ENCODE data around the gene PPFIBP1.
"Not testable (repeated sequence)": the region's sequence is repeated elsewhere in the genome, so short reads cannot be mapped to it uniquely, and the experiment has no call there.

PPFIBP1 gene

DNA sequence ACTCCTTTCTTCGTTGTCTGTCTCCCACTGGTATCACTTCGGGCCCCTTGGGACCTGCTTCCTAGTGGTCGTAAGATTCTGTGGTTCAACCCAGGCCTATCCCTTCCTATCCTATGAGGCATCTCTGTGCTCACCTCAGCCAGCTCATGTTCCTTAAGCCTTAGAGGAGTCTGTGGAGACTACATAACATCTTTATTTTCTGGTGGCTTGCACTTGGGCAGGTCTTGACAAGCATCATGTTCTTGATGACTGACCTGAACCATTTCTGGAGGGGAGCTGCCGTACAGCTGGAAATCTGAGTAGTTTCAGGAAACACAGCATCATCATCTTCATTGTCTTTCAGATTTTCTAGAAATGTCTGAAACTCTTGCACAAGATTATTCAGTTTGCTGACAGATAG is 69.3 kb downstream of the PPFIBP1 start:
- Histone ChIP-seq H3K4me3 (ENCODE audit: low read length) (no peak overlapping the region), H3K27ac (ENCODE audit: low read length) (no peak overlapping the region), H3K4me1 (ENCODE audit: control insufficient read depth, insufficient read depth, low read length) (no peaks in the 10 kb centered on the region), H3K9me3 (ENCODE audit: control insufficient read depth, insufficient read depth, low read length) (no peaks in the 10 kb centered on the region), H3K27me3 (ENCODE audit: control insufficient read depth, insufficient read depth, low read length) (no peaks in the 10 kb centered on the region), H3K36me3 (ENCODE audit: control insufficient read depth, insufficient read depth, low read length) (no peaks in the 10 kb centered on the region)
- no CpG with 5 or more reads among the region's 4 CpGs for WGBS (ENCODE audit: insufficient coverage, insufficient read length)
- no peak for DNase-seq (ENCODE audit: low read depth, low spot score)

DNA sequence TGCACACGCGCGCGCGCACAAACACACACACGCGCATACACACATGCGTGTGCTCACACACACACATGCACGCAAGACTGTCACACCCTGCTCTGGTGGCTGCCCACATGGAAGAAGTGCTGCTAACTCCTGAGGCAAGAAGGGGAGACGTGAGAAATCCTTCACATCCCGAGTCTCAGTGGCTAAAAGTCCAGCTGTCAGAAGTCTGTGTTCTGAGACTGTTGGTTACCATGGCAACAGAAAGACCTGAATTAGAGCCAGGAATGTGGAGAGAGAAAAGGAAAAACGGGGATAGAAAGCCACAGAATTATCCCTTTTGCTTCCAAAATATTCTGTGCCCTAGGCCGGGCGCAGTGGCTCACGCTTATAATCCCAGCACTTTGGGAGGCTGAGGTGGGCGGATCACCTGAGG is 71.2 kb downstream of the PPFIBP1 start:
- Histone ChIP-seq H3K27me3 (ENCODE audit: control insufficient read depth, insufficient read depth, low read length) (no peaks in the 10 kb centered on the region), H3K4me1 (ENCODE audit: control insufficient read depth, insufficient read depth, low read length) (no peaks in the 10 kb centered on the region), H3K27ac (ENCODE audit: low read length) (no peak overlapping the region), H3K36me3 (ENCODE audit: control insufficient read depth, insufficient read depth, low read length) (no peaks in the 10 kb centered on the region), H3K9me3 (ENCODE audit: control insufficient read depth, insufficient read depth, low read length) (no peaks in the 10 kb centered on the region), H3K4me3 (ENCODE audit: low read length) (no peak overlapping the region)
- DNase-seq (ENCODE audit: low read depth, low spot score), result no peak
- WGBS (ENCODE audit: insufficient coverage, insufficient read length), result no CpG with 5 or more reads among the region's 16 CpGs

DNA sequence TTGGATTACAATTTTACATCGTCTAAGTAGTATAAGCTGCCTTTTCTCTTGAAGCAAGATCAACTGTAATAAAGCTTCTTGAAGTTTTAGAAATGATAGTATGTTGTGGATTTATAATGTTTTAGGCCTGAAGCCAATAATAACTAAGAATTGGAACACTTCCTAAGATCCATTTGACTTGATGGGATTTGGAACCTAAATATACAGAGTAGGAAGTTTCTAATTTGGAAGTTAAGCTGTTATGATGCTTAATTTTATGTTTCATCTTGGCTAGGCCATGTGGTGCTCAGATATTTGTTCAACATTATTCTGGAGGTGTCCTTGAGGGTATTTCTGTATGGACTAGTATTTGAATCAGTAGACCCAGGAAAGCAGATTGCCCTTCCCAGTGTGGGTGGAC is 74.9 kb downstream of the PPFIBP1 start:
- not testable (repeated sequence) for H3K4me3 ChIP-seq (ENCODE audit: low read length); H3K4me1 ChIP-seq (ENCODE audit: control insufficient read depth, insufficient read depth, low read length); H3K9me3 ChIP-seq (ENCODE audit: control insufficient read depth, insufficient read depth, low read length); H3K27me3 ChIP-seq (ENCODE audit: control insufficient read depth, insufficient read depth, low read length); H3K36me3 ChIP-seq (ENCODE audit: control insufficient read depth, insufficient read depth, low read length); H3K27ac ChIP-seq (ENCODE audit: low read length); DNase-seq (ENCODE audit: low read depth, low spot score)
- no CpG with 5 or more reads among the region's 1 CpG for WGBS (ENCODE audit: insufficient coverage, insufficient read length)

GRCh38 chr12:27601056-27601828 is 77.2 kb downstream of the PPFIBP1 start:
- not testable (repeated sequence) for H3K4me1 ChIP-seq (ENCODE audit: control insufficient read depth, insufficient read depth, low read length); H3K27ac ChIP-seq (ENCODE audit: low read length); H3K36me3 ChIP-seq (ENCODE audit: control insufficient read depth, insufficient read depth, low read length); DNase-seq (ENCODE audit: low read depth, low spot score); H3K4me3 ChIP-seq (ENCODE audit: low read length); H3K9me3 ChIP-seq (ENCODE audit: control insufficient read depth, insufficient read depth, low read length); H3K27me3 ChIP-seq (ENCODE audit: control insufficient read depth, insufficient read depth, low read length)
- WGBS (ENCODE audit: insufficient coverage, insufficient read length), result no CpG with 5 or more reads among the region's 5 CpGs

DNA sequence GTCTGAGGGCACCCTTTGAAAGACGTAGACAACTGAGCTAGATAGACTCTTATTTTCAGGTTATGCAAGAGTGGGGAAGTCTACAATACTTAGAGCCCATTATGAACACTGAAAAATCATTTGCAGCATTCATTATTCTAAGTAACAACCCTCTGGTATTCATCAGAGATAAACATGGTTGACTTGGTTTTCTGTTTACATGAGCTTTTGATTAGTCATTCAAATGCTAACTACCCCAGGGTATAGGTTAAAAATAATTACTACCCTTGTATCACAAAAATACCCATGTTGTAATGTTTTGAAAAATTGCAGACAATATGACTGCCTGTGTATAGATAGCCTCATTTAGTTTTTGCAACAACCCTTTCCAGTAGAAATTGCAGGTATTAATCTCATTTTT is 78.5 kb downstream of the PPFIBP1 start:
- H3K9me3 ChIP-seq (ENCODE audit: control insufficient read depth, insufficient read depth, low read length), result no peaks in the 10 kb centered on the region
- H3K27me3 ChIP-seq (ENCODE audit: control insufficient read depth, insufficient read depth, low read length), result no peaks in the 10 kb centered on the region
- no peak overlapping the region for H3K27ac ChIP-seq (ENCODE audit: low read length)
- DNase-seq (ENCODE audit: low read depth, low spot score), result no peak
- no CpG with 5 or more reads among the region's 1 CpG for WGBS (ENCODE audit: insufficient coverage, insufficient read length)
- H3K4me3 ChIP-seq (ENCODE audit: low read length), result no peak overlapping the region
- no peaks in the 10 kb centered on the region for H3K36me3 ChIP-seq (ENCODE audit: control insufficient read depth, insufficient read depth, low read length)
- no peaks in the 10 kb centered on the region for H3K4me1 ChIP-seq (ENCODE audit: control insufficient read depth, insufficient read depth, low read length)

GRCh38 chr12:27604431-27604830 is 80.4 kb downstream of the PPFIBP1 start:
- no CpG with 5 or more reads among the region's 3 CpGs for WGBS (ENCODE audit: insufficient coverage, insufficient read length)
- no peak for DNase-seq (ENCODE audit: low read depth, low spot score)
- Histone ChIP-seq H3K27ac (ENCODE audit: low read length) (no peak overlapping the region), H3K4me1 (ENCODE audit: control insufficient read depth, insufficient read depth, low read length) (no peaks in the 10 kb centered on the region), H3K9me3 (ENCODE audit: control insufficient read depth, insufficient read depth, low read length) (no peaks in the 10 kb centered on the region), H3K4me3 (ENCODE audit: low read length) (no peak overlapping the region), H3K36me3 (ENCODE audit: control insufficient read depth, insufficient read depth, low read length) (no peaks in the 10 kb centered on the region), H3K27me3 (ENCODE audit: control insufficient read depth, insufficient read depth, low read length) (no peaks in the 10 kb centered on the region)

DNA sequence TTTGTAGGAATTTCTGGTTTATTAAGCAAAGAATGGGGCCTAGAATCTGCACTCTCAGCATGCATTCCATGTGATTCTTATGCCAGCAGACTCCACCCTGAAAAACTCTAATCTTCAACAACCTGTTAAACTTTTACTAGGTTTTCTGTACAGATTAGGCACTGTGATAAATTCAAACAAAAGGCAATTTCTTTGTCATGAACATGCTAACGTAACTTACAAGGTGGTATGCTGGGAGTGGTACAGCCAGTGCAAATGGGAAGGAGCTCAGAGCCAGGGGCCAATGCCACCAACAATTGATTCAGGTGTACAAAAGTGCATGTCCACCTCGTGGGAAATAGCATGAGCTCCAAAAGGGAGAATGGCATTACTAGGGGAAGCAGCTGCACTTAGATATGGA is 83.0 kb downstream of the PPFIBP1 start:
- Histone ChIP-seq H3K4me3 (ENCODE audit: low read length) (no peak overlapping the region), H3K27ac (ENCODE audit: low read length) (no peak overlapping the region), H3K9me3 (ENCODE audit: control insufficient read depth, insufficient read depth, low read length) (no peaks in the 10 kb centered on the region), H3K36me3 (ENCODE audit: control insufficient read depth, insufficient read depth, low read length) (no peaks in the 10 kb centered on the region), H3K4me1 (ENCODE audit: control insufficient read depth, insufficient read depth, low read length) (no peaks in the 10 kb centered on the region), H3K27me3 (ENCODE audit: control insufficient read depth, insufficient read depth, low read length) (no peaks in the 10 kb centered on the region)
- no peak for DNase-seq (ENCODE audit: low read depth, low spot score)
- WGBS (ENCODE audit: insufficient coverage, insufficient read length), result no CpG with 5 or more reads among the region's 2 CpGs

- H3K4me3 ChIP-seq (ENCODE audit: low read length), result no peak overlapping the region
Measured at GRCh38 chr12:27607591-27607990, 83.6 kb downstream of the PPFIBP1 start.

DNA sequence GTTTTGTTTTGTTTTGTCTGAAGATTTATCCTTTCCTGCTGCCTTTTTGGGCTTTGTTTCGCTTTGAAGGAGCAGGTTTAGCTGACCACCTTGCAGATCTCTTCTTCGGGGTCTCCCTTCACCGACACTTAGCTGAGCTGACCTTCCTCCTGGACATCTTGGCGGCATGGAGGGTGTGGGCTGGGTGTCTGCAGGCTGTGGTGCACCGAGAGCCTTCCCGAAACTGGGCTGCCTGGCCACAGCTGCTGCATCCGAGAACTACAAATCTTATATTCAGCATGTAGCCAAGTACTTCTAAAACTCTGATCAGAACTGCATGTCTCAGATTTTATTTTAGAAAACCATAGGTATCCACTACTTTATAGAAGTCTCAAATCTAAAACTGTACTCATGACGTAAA is 84.9 kb downstream of the PPFIBP1 start:
- Histone ChIP-seq H3K27ac (ENCODE audit: low read length) (no peak overlapping the region), H3K4me1 (ENCODE audit: control insufficient read depth, insufficient read depth, low read length) (no peaks in the 10 kb centered on the region), H3K27me3 (ENCODE audit: control insufficient read depth, insufficient read depth, low read length) (no peaks in the 10 kb centered on the region), H3K36me3 (ENCODE audit: control insufficient read depth, insufficient read depth, low read length) (no peaks in the 10 kb centered on the region), H3K4me3 (ENCODE audit: low read length) (no peak overlapping the region), H3K9me3 (ENCODE audit: control insufficient read depth, insufficient read depth, low read length) (no peaks in the 10 kb centered on the region)
- no CpG with 5 or more reads among the region's 8 CpGs for WGBS (ENCODE audit: insufficient coverage, insufficient read length)
- no peak for DNase-seq (ENCODE audit: low read depth, low spot score)

More at GRCh38 chr12:27607591-27607990, 83.6 kb downstream of the PPFIBP1 start:
- Histone ChIP-seq H3K27me3 (ENCODE audit: control insufficient read depth, insufficient read depth, low read length) (no peaks in the 10 kb centered on the region), H3K4me1 (ENCODE audit: control insufficient read depth, insufficient read depth, low read length) (no peaks in the 10 kb centered on the region), H3K9me3 (ENCODE audit: control insufficient read depth, insufficient read depth, low read length) (no peaks in the 10 kb centered on the region), H3K27ac (ENCODE audit: low read length) (no peak overlapping the region), H3K36me3 (ENCODE audit: control insufficient read depth, insufficient read depth, low read length) (no peaks in the 10 kb centered on the region)
- DNase-seq (ENCODE audit: low read depth, low spot score), result no peak
- no CpG with 5 or more reads among the region's 4 CpGs for WGBS (ENCODE audit: insufficient coverage, insufficient read length)

DNA sequence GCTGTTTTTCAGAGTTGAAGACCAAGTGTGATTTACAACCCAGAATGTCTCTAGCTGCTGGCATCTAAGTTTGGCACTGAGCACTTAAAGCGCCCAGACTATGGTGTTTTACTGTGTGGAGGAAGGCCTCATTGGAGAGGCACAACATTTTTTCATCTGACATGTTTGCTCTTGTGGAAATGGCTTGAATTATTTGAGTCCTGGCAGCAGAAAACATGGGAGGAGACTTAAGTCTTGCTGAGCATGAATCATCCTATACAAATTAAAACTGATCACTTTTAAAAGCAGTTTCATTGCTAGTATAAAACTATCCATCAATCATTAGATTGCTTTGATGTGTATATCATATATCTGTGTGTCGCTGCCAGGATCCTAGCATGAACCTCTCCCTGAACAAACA is 86.4 kb downstream of the PPFIBP1 start:
- H3K27ac ChIP-seq (ENCODE audit: low read length), result no peak overlapping the region
- H3K27me3 ChIP-seq (ENCODE audit: control insufficient read depth, insufficient read depth, low read length), result no peaks in the 10 kb centered on the region
- no peak overlapping the region for H3K4me3 ChIP-seq (ENCODE audit: low read length)
- DNase-seq (ENCODE audit: low read depth, low spot score), result no peak
- no peaks in the 10 kb centered on the region for H3K9me3 ChIP-seq (ENCODE audit: control insufficient read depth, insufficient read depth, low read length)
- no peaks in the 10 kb centered on the region for H3K4me1 ChIP-seq (ENCODE audit: control insufficient read depth, insufficient read depth, low read length)
- no CpG with 5 or more reads among the region's 2 CpGs for WGBS (ENCODE audit: insufficient coverage, insufficient read length)
- no peaks in the 10 kb centered on the region for H3K36me3 ChIP-seq (ENCODE audit: control insufficient read depth, insufficient read depth, low read length)

GRCh38 chr12:27614386-27614785 is 90.4 kb downstream of the PPFIBP1 start:
- no peaks in the 10 kb centered on the region for H3K9me3 ChIP-seq (ENCODE audit: control insufficient read depth, insufficient read depth, low read length)
- no peak overlapping the region for H3K27ac ChIP-seq (ENCODE audit: low read length)
- peaks cover 2% of the 10 kb centered on the region; the same call in 1 of the 2 replicates for H3K4me1 ChIP-seq (ENCODE audit: control insufficient read depth, insufficient read depth, low read length)

More at GRCh38 chr12:27614386-27614785, 90.4 kb downstream of the PPFIBP1 start:
- no peak overlapping the region for H3K4me3 ChIP-seq (ENCODE audit: low read length)
- no peaks in the 10 kb centered on the region for H3K27me3 ChIP-seq (ENCODE audit: control insufficient read depth, insufficient read depth, low read length)
- WGBS (ENCODE audit: insufficient coverage, insufficient read length), result no CpG with 5 or more reads among the region's 3 CpGs
- no peaks in the 10 kb centered on the region for H3K36me3 ChIP-seq (ENCODE audit: control insufficient read depth, insufficient read depth, low read length)
- no peak for DNase-seq (ENCODE audit: low read depth, low spot score)

Data from iPS DF 6.9 (cell line).